Neutrophil (primary cell): Measurements from ENCODE around the gene RABGAP1L.
"Not testable (repeated sequence)": the region's sequence is repeated elsewhere in the genome, so short reads cannot be mapped to it uniquely, and the experiment has no call there.

Experiments used
- H3K27ac ChIP-seq: fragments of 200-600 bp; sonication (generic); 2 replicates; pipeline ENCODE4 v1.5.1; 2016; ENCODE audit warnings: mild to moderate bottlenecking, moderate library complexity
- H3K27me3 ChIP-seq: fragments of 200-600 bp; sonication (generic); 2 replicates; pipeline ENCODE4 v1.6.0; 2016; ENCODE audit warnings: mild to moderate bottlenecking
- H3K36me3 ChIP-seq: fragments of 200-600 bp; sonication (generic); 2 replicates; pipeline ENCODE4 v1.5.1; 2017
- H3K4me1 ChIP-seq, 2 experiments: fragments of 200-600 bp in 1 of 2; sonication (generic) in 1 of 2; 1 replicate in 1 of 2; 2 replicates in 1 of 2; pipeline versions ENCODE4 v1.5.1 to v1.6.1; 2013 to 2016; ENCODE audit warnings: low read depth in 1 of 2, low read length in 1 of 2, mild to moderate bottlenecking in 1 of 2, moderate library complexity in 1 of 2; ENCODE audit not compliant: control insufficient read depth in 1 of 2, insufficient read depth in 1 of 2
- H3K4me3 ChIP-seq, 2 experiments: fragments of 200-600 bp in 1 of 2; sonication (generic) in 1 of 2; 1 replicate in 1 of 2; 2 replicates in 1 of 2; pipeline ENCODE4 v1.5.1; 2013 to 2016; ENCODE audit warnings: low read depth in 1 of 2, low read length in 1 of 2, mild to moderate bottlenecking in 1 of 2, moderate library complexity in 1 of 2
- H3K9me3 ChIP-seq: fragments of 200-600 bp; sonication (generic); 2 replicates; pipeline ENCODE4 v1.5.1; 2016
- TF ChIP-seq, protein P1 (sequence below): fragments of 200-600 bp; sonication (generic); IDR thresholded peaks from 2 replicates; pipeline ENCODE4 v1.5.1; 2016; ENCODE audit warnings: antibody characterized with exemption

The RABGAP1L gene

DNA sequence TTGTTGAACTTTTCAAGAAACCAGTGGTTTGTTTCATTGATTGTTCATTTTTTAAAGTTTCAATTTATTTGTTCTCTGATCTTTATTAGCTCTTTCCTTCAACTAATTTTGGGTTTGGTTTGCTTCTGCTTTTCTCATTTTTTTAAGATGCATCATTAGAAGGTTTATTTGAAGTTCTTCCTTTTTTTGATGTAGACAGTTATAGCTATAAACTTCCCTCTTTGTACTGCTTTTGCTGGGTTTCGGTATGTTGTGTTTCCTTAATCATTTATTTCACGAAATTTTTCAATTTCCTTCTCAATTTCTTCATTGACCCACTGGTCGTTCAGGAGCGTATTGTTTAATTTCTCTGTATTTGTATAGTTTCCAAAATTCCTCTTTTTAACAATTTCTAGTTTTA is 155.1 kb downstream of the RABGAP1L start:
- H3K36me3 ChIP-seq, result no peaks in the 10 kb centered on the region
- H3K27me3 ChIP-seq, result no peaks in the 10 kb centered on the region
- no peak overlapping the region for H3K27ac ChIP-seq
- TF ChIP-seq, protein P1, sequence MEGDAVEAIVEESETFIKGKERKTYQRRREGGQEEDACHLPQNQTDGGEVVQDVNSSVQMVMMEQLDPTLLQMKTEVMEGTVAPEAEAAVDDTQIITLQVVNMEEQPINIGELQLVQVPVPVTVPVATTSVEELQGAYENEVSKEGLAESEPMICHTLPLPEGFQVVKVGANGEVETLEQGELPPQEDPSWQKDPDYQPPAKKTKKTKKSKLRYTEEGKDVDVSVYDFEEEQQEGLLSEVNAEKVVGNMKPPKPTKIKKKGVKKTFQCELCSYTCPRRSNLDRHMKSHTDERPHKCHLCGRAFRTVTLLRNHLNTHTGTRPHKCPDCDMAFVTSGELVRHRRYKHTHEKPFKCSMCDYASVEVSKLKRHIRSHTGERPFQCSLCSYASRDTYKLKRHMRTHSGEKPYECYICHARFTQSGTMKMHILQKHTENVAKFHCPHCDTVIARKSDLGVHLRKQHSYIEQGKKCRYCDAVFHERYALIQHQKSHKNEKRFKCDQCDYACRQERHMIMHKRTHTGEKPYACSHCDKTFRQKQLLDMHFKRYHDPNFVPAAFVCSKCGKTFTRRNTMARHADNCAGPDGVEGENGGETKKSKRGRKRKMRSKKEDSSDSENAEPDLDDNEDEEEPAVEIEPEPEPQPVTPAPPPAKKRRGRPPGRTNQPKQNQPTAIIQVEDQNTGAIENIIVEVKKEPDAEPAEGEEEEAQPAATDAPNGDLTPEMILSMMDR, result no peak
- H3K9me3 ChIP-seq, result peaks cover 12% of the 10 kb centered on the region
- no peaks in the 10 kb centered on the region for H3K4me1 ChIP-seq
- no peak overlapping the region for H3K4me3 ChIP-seq

DNA sequence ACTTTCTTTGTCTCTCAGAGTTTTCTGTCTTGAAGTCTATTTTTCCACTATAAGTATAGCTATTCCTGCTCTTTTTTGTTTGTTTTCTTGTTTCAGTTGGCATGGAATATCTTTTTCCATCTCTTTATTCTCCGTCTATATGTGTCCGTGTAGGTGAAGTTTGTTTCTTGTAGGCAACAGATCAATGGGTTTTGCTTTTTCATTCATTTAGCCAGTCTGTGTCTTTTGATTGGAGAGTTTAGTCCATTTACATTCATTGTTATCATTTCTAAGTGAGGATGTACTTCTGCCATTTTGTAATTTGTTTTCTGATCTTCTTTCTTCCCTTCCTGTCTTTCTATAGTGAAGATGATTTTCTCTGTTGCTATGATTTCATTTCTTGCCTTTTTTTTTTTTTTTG is 155.9 kb downstream of the RABGAP1L start:
- no peak overlapping the region for H3K27ac ChIP-seq
- H3K4me3 ChIP-seq, result no peak overlapping the region
- H3K4me1 ChIP-seq, result no peaks in the 10 kb centered on the region
- no peaks in the 10 kb centered on the region for H3K27me3 ChIP-seq
- no peaks in the 10 kb centered on the region for H3K36me3 ChIP-seq
- TF ChIP-seq, protein P1, result no peak
- peaks cover 12% of the 10 kb centered on the region for H3K9me3 ChIP-seq

DNA sequence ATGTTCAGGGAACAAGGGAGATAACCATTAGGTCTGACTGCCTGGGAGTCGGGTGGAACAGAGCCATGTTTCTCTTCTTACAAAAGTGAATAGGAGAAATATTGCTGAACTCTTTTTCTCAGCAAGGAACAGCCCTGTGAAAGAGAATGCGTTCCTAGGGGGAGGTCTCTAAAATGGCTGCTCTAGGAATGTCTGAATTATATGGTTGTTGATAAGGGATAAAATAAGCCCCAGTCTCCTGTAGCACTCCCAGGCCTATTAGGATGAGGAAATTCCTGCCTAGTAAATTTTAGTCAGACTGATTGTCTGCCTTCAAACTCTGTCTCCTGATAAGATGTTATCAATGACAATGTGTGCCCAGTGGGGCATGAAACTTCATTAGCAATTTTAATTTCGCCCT is 161.6 kb downstream of the RABGAP1L start:
- not testable (repeated sequence) for H3K27ac ChIP-seq
- H3K9me3 ChIP-seq, result peaks cover 27% of the 10 kb centered on the region

DNA sequence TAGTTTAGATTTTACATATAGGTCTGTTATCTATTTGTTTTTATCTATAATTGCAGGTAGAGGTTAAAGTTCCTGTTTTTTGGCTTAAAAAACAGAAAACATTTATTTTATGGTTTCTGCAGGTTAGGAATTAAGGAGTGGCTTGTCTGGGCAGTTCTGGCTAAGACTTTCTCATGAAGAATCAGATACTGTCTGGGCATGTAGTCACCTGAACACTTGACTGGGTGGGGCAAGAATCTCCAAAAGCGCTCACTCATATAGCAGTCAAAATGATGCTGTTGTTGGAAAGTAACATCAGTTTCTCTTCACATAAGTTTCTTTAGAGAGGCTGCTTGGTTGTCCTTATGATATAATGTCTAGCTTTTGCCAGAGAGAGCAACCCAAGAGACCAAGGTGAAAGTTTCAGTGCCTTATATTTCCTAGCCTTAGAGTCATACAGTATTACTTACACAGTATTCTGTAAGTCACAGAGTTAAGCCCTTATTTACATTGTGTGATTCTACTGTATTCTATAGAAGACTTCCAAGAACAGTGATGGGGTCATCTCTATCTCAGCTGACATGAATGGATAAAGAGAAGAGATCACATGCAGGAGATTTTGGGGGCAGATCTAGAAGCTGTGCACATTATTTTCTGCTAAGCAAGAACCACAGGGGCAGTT is 163.0 kb downstream of the RABGAP1L start:
- no peak overlapping the region for H3K4me3 ChIP-seq
- H3K27ac ChIP-seq, result no peak overlapping the region
- H3K9me3 ChIP-seq, result peaks cover 28% of the 10 kb centered on the region
- H3K4me1 ChIP-seq, result no peaks in the 10 kb centered on the region
- no peaks in the 10 kb centered on the region for H3K36me3 ChIP-seq
- TF ChIP-seq, protein P1, result no peak
- H3K27me3 ChIP-seq, result no peaks in the 10 kb centered on the region

More for the DNA sequence above, 161.6 kb downstream of the RABGAP1L start:
- H3K4me3 ChIP-seq, H3K27me3 ChIP-seq, H3K36me3 ChIP-seq, H3K4me1 ChIP-seq: not testable (repeated sequence)

DNA sequence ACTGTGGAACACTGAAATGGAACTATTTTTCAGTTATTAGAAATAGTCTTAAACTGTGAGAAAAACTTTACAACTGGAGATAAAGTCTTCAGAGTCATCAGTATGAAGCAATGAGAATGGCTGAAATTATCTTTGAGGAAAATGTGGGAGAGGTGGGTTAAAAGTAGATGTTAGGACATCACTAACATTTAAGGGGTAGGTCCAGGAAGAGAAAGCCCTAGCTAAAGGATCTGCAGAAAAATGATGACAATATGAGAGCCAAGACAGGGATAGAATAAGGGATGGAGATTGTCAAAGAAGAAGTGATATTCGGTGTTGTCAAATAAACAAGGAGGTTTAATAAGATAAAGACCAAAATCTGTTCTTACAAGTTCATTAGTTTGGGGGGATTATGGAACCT is 165.2 kb downstream of the RABGAP1L start:
- Histone ChIP-seq H3K27ac (no peak overlapping the region), H3K4me3 (no peak overlapping the region), H3K36me3 (no peaks in the 10 kb centered on the region), H3K4me1 (no peaks in the 10 kb centered on the region), H3K9me3 (peaks cover 28% of the 10 kb centered on the region), H3K27me3 (no peaks in the 10 kb centered on the region)
- TF ChIP-seq, protein P1, result no peak

DNA sequence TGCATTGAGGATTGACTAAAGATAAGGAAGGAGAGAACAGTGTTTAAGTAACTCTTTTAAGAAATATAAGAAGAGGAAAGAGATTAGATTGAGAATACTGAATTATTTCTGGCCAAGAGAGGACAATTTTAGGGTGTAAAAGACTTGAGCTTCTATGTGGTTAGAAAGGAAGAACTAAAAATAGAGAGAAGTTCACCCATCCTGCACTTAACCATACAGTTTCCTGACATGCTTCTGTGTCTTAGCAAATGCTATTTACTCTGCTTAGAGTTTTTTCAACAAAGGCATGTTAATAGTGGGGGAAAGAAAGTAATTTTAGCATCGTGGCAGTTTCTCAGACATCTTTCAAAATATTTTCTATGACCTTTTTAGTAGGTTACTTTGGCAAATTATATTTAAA is 165.6 kb downstream of the RABGAP1L start:
- Histone ChIP-seq H3K27me3 (no peaks in the 10 kb centered on the region), H3K36me3 (no peaks in the 10 kb centered on the region), H3K4me1 (no peaks in the 10 kb centered on the region), H3K27ac (no peak overlapping the region), H3K4me3 (no peak overlapping the region), H3K9me3 (peaks cover 28% of the 10 kb centered on the region)
- TF ChIP-seq, protein P1, result no peak
